ENCODE results near the gene RPS2.

Gene RPS2

DNA sequence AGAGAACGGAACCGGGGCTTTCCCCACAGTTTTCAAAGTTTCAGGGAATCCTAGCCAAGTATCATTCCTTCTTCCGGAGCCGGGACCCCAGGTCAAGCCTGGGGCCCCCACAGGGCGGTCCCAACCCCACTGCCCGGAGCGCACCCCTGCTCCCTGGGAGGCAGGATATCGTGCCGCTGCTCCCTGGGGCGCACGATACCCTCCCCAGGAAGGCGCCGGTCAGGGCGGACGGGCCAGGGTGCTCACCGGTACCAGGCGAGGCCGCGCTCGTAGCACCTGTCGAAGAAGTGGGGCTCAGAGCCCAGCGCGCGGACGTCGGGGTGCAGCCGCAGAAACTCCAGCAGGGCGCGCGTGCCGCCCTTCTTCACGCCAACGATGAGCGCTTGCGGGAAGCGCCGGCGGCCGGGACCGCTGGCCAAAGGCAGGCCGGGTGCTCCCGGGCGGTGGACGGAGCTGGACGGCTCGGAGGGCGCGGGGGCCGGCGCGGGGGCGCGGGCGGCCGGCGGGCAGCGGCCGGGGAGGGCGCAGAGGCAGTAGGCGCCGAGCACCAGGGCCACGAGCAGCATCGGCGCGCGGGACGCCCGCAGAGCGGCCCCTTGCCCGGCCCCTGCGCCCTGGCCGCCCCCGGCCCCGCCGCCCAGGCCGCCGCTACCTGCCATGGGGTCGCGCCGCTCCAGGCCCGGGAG lies 46.8 kb downstream of the RPS2 start:
- H3K27me3 ChIP-seq (ENCODE audit: insufficient read depth, low read length), result peaks cover 58% of the 10 kb centered on the region
- H3K27ac ChIP-seq (ENCODE audit: low read depth, low read length), result no peak overlapping the region
- peaks cover 5% of the 10 kb centered on the region for H3K9me3 ChIP-seq (ENCODE audit: insufficient read depth, low read depth, low read length)
- no peak overlapping the region for H3K14ac ChIP-seq (ENCODE audit: low read length)
- no CpG with 5 or more reads among the region's 81 CpGs for WGBS (ENCODE audit: extremely low coverage, insufficient coverage, insufficient read length)
- no peak overlapping the region for H2BK120ac ChIP-seq (ENCODE audit: insufficient read depth, low read length, poor library complexity)
- no peak overlapping the region for H4K91ac ChIP-seq (ENCODE audit: low read depth, low read length)
- H3K4me1 ChIP-seq (ENCODE audit: control insufficient read depth in 1 of 2, insufficient read depth in 2 of 2, low read length in 2 of 2), result peaks cover 0 to 4% of the 10 kb centered on the region in 2 experiments
- H3K23ac ChIP-seq (ENCODE audit: low read length), result no peak overlapping the region
- no peak overlapping the region for H3K9ac ChIP-seq (ENCODE audit: low read length)
- no peak overlapping the region for H3K4me2 ChIP-seq (ENCODE audit: low read length)
- no peaks in the 10 kb centered on the region for H3K79me1 ChIP-seq (ENCODE audit: low read length)
- H4K12ac ChIP-seq (ENCODE audit: low read depth, low read length), result no peak overlapping the region
- no peak overlapping the region for H2BK12ac ChIP-seq (ENCODE audit: low read length)
- no peak overlapping the region for H2AFZ ChIP-seq (ENCODE audit: insufficient read depth, low read length, poor library complexity)
- DNase-seq, result no peak
- H4K8ac ChIP-seq (ENCODE audit: low read depth, low read length), result no peak overlapping the region
- H3K36me3 ChIP-seq (ENCODE audit: control insufficient read depth in 1 of 2, insufficient read depth in 2 of 2, low read length in 2 of 2), result no peaks in the 10 kb centered on the region
- H2BK5ac ChIP-seq (ENCODE audit: low read depth, low read length, poor library complexity), result no peak overlapping the region
- H3K18ac ChIP-seq (ENCODE audit: low read length), result no peak overlapping the region
- no peak overlapping the region for H3K4me3 ChIP-seq (ENCODE audit: low read depth, low read length)
- H2AK5ac ChIP-seq (ENCODE audit: low read length), result no peak overlapping the region
- no peak overlapping the region for H3K4ac ChIP-seq (ENCODE audit: low read depth, low read length)
- H3K79me2 ChIP-seq (ENCODE audit: control insufficient read depth, insufficient read depth, low read length, poor library complexity), result no peaks in the 10 kb centered on the region

DNA sequence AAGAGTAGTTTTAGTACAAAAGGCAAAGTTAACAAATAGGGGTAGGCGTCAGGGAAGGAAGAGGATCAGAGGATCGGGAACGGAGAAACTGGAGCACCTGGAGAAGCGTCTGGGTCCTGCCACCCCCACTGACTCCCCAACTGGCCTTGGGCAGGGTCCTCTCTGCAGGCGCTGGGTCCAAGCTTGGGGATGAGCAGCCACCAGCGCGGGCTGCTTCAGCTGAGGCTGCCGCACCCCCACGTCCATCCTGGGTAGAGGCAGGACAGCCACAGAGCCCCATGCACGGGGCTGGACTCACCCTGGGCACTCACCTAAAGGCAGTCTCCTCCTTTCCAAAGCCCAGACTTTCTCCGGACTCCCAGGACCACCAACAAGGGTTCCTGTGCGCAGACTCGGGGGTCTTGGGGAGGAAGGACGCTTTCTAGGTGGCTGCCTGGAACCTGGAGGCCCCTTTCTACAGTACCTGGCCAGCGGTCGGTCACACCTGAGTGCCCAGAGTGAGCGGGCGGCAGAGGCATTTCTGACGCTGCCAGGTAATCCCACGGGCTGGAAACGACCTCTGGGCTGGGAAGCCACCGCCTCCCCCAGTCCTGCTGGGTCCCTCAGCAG lies 47.5 kb downstream of the RPS2 start:
- H2BK5ac ChIP-seq (ENCODE audit: low read depth, low read length, poor library complexity), result no peak overlapping the region
- no peak overlapping the region for H3K14ac ChIP-seq (ENCODE audit: low read length)
- H3K9ac ChIP-seq (ENCODE audit: low read length), result no peak overlapping the region
- H2AK5ac ChIP-seq (ENCODE audit: low read length), result no peak overlapping the region
- no peak for DNase-seq
- H3K23ac ChIP-seq (ENCODE audit: low read length), result no peak overlapping the region
- no peak overlapping the region for H2AFZ ChIP-seq (ENCODE audit: insufficient read depth, low read length, poor library complexity)
- H4K91ac ChIP-seq (ENCODE audit: low read depth, low read length), result no peak overlapping the region
- no peak overlapping the region for H3K4me3 ChIP-seq (ENCODE audit: low read depth, low read length)
- no peak overlapping the region for H4K8ac ChIP-seq (ENCODE audit: low read depth, low read length)
- H3K9me3 ChIP-seq (ENCODE audit: insufficient read depth, low read depth, low read length), result peaks cover 5% of the 10 kb centered on the region
- H2BK120ac ChIP-seq (ENCODE audit: insufficient read depth, low read length, poor library complexity), result no peak overlapping the region
- H3K4me2 ChIP-seq (ENCODE audit: low read length), result no peak overlapping the region
- H3K4me1 ChIP-seq (ENCODE audit: control insufficient read depth in 1 of 2, insufficient read depth in 2 of 2, low read length in 2 of 2), result peaks cover 0 to 4% of the 10 kb centered on the region in 2 experiments
- no peak overlapping the region for H4K12ac ChIP-seq (ENCODE audit: low read depth, low read length)
- no peak overlapping the region for H3K27ac ChIP-seq (ENCODE audit: low read depth, low read length)
- WGBS (ENCODE audit: extremely low coverage, insufficient coverage, insufficient read length), result no CpG with 5 or more reads among the region's 22 CpGs
- no peak overlapping the region for H3K18ac ChIP-seq (ENCODE audit: low read length)
- H3K79me1 ChIP-seq (ENCODE audit: low read length), result no peaks in the 10 kb centered on the region
- no peaks in the 10 kb centered on the region for H3K79me2 ChIP-seq (ENCODE audit: control insufficient read depth, insufficient read depth, low read length, poor library complexity)
- no peak overlapping the region for H2BK12ac ChIP-seq (ENCODE audit: low read length)
- H3K27me3 ChIP-seq (ENCODE audit: insufficient read depth, low read length), result peaks cover 56% of the 10 kb centered on the region
- no peak overlapping the region for H3K4ac ChIP-seq (ENCODE audit: low read depth, low read length)
- H3K36me3 ChIP-seq (ENCODE audit: control insufficient read depth in 1 of 2, insufficient read depth in 2 of 2, low read length in 2 of 2), result no peaks in the 10 kb centered on the region

DNA sequence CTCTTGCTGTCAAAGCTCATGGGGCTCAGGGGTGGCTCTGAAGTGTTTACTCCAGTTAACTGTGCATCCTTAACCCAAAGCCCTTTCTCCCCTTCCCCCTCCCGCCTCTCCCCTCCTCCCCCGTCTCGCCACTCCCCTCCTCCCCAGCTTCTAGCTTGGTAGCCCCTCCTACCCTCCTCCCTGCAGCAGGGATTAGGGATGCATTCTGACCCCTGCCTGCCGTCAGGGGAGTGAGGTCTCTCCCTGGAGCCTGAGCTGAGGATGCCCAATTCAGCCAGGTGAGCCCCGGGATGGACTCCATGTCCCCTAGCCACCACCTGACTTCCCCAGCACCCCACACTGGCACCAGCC lies 48.0 kb downstream of the RPS2 start:
- H2BK120ac ChIP-seq (ENCODE audit: insufficient read depth, low read length, poor library complexity), result no peak overlapping the region
- H3K23ac ChIP-seq (ENCODE audit: low read length), result no peak overlapping the region
- H3K4ac ChIP-seq (ENCODE audit: low read depth, low read length), result no peak overlapping the region
- H3K27ac ChIP-seq (ENCODE audit: low read depth, low read length), result no peak overlapping the region
- no peak overlapping the region for H4K12ac ChIP-seq (ENCODE audit: low read depth, low read length)
- no peak for DNase-seq
- peaks cover 0 to 4% of the 10 kb centered on the region in 2 experiments for H3K4me1 ChIP-seq (ENCODE audit: control insufficient read depth in 1 of 2, insufficient read depth in 2 of 2, low read length in 2 of 2)
- H3K27me3 ChIP-seq (ENCODE audit: insufficient read depth, low read length), result peaks cover 56% of the 10 kb centered on the region
- no peak overlapping the region for H2AK5ac ChIP-seq (ENCODE audit: low read length)
- H3K79me2 ChIP-seq (ENCODE audit: control insufficient read depth, insufficient read depth, low read length, poor library complexity), result no peaks in the 10 kb centered on the region
- H3K79me1 ChIP-seq (ENCODE audit: low read length), result no peaks in the 10 kb centered on the region
- H3K9ac ChIP-seq (ENCODE audit: low read length), result no peak overlapping the region
- H3K4me3 ChIP-seq (ENCODE audit: low read depth, low read length), result no peak overlapping the region
- no peak overlapping the region for H4K91ac ChIP-seq (ENCODE audit: low read depth, low read length)
- H3K36me3 ChIP-seq (ENCODE audit: control insufficient read depth in 1 of 2, insufficient read depth in 2 of 2, low read length in 2 of 2), result no peaks in the 10 kb centered on the region
- no peak overlapping the region for H4K8ac ChIP-seq (ENCODE audit: low read depth, low read length)
- no peak overlapping the region for H2AFZ ChIP-seq (ENCODE audit: insufficient read depth, low read length, poor library complexity)
- WGBS (ENCODE audit: extremely low coverage, insufficient coverage, insufficient read length), result no CpG with 5 or more reads among the region's 5 CpGs
- H2BK12ac ChIP-seq (ENCODE audit: low read length), result no peak overlapping the region
- no peak overlapping the region for H2BK5ac ChIP-seq (ENCODE audit: low read depth, low read length, poor library complexity)
- H3K18ac ChIP-seq (ENCODE audit: low read length), result no peak overlapping the region
- H3K14ac ChIP-seq (ENCODE audit: low read length), result no peak overlapping the region
- no peak overlapping the region for H3K4me2 ChIP-seq (ENCODE audit: low read length)
- peaks cover 5% of the 10 kb centered on the region for H3K9me3 ChIP-seq (ENCODE audit: insufficient read depth, low read depth, low read length)

DNA sequence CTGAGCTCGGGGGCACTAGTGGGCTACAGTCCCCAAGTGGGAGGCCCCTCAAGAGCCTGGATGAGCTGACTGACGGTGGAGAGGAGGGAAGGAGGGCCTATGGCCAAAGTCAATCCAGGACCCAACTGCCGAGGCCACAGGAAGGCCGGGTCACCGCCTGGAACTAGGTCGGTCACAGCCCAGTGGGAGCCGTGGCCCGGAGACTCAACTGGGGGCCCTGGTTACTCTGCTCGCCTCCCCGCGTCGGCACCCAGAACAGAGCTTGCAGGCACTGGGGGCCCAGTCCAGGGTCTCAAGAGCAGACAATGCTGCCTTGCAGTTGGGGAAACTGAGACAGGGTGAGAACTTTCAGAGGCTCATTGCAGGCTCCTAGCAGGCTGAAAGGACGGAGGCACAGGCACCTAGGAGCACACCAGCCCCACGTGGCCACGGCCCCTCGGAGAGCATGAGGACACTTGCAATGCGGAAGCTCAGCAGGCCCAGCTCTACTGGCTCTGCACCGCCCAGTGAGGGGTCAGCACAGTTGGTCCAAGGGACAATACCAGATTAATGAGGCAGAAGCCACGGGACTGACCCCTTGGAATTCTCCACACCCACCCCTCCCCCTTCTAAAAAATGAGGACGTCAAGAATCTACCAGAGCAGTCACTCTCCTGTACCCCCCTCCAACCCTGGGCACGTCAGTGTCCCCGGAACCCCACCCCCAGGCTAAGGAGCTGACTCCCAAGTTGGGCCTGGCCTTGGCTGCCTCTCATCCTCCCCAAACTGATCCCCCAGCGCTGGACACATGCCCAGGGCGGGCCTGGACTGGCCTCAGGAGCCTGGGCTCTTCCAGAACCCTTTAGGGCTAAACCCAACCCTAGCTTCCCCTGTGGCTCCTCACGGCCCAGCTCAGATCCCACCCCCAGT lies 48.6 kb downstream of the RPS2 start:
- H4K8ac ChIP-seq (ENCODE audit: low read depth, low read length), result no peak overlapping the region
- no peak overlapping the region for H3K4ac ChIP-seq (ENCODE audit: low read depth, low read length)
- no peak overlapping the region for H3K9ac ChIP-seq (ENCODE audit: low read length)
- no peak overlapping the region for H3K27ac ChIP-seq (ENCODE audit: low read depth, low read length)
- no peak overlapping the region for H3K14ac ChIP-seq (ENCODE audit: low read length)
- no peak overlapping the region for H4K91ac ChIP-seq (ENCODE audit: low read depth, low read length)
- H3K4me3 ChIP-seq (ENCODE audit: low read depth, low read length), result no peak overlapping the region
- no peak overlapping the region for H3K18ac ChIP-seq (ENCODE audit: low read length)
- H3K27me3 ChIP-seq (ENCODE audit: insufficient read depth, low read length), result peaks cover 52% of the 10 kb centered on the region
- no peak for DNase-seq
- peaks cover 0 to 4% of the 10 kb centered on the region in 2 experiments for H3K4me1 ChIP-seq (ENCODE audit: control insufficient read depth in 1 of 2, insufficient read depth in 2 of 2, low read length in 2 of 2)
- no peak overlapping the region for H3K23ac ChIP-seq (ENCODE audit: low read length)
- no peaks in the 10 kb centered on the region for H3K36me3 ChIP-seq (ENCODE audit: control insufficient read depth in 1 of 2, insufficient read depth in 2 of 2, low read length in 2 of 2)
- H2AK5ac ChIP-seq (ENCODE audit: low read length), result no peak overlapping the region
- no peaks in the 10 kb centered on the region for H3K79me2 ChIP-seq (ENCODE audit: control insufficient read depth, insufficient read depth, low read length, poor library complexity)
- H4K12ac ChIP-seq (ENCODE audit: low read depth, low read length), result no peak overlapping the region
- peaks cover 5% of the 10 kb centered on the region for H3K9me3 ChIP-seq (ENCODE audit: insufficient read depth, low read depth, low read length)
- WGBS (ENCODE audit: extremely low coverage, insufficient coverage, insufficient read length), result no CpG with 5 or more reads among the region's 25 CpGs
- no peaks in the 10 kb centered on the region for H3K79me1 ChIP-seq (ENCODE audit: low read length)
- H2BK120ac ChIP-seq (ENCODE audit: insufficient read depth, low read length, poor library complexity), result no peak overlapping the region
- no peak overlapping the region for H2BK5ac ChIP-seq (ENCODE audit: low read depth, low read length, poor library complexity)
- H3K4me2 ChIP-seq (ENCODE audit: low read length), result no peak overlapping the region
- H2AFZ ChIP-seq (ENCODE audit: insufficient read depth, low read length, poor library complexity), result no peak overlapping the region
- H2BK12ac ChIP-seq (ENCODE audit: low read length), result no peak overlapping the region

Data from trophoblast cell (in vitro differentiated cells and primary cell).